Measurements from ENCODE around the gene CTNNA2.

- TF ChIP-seq, protein P1, sequence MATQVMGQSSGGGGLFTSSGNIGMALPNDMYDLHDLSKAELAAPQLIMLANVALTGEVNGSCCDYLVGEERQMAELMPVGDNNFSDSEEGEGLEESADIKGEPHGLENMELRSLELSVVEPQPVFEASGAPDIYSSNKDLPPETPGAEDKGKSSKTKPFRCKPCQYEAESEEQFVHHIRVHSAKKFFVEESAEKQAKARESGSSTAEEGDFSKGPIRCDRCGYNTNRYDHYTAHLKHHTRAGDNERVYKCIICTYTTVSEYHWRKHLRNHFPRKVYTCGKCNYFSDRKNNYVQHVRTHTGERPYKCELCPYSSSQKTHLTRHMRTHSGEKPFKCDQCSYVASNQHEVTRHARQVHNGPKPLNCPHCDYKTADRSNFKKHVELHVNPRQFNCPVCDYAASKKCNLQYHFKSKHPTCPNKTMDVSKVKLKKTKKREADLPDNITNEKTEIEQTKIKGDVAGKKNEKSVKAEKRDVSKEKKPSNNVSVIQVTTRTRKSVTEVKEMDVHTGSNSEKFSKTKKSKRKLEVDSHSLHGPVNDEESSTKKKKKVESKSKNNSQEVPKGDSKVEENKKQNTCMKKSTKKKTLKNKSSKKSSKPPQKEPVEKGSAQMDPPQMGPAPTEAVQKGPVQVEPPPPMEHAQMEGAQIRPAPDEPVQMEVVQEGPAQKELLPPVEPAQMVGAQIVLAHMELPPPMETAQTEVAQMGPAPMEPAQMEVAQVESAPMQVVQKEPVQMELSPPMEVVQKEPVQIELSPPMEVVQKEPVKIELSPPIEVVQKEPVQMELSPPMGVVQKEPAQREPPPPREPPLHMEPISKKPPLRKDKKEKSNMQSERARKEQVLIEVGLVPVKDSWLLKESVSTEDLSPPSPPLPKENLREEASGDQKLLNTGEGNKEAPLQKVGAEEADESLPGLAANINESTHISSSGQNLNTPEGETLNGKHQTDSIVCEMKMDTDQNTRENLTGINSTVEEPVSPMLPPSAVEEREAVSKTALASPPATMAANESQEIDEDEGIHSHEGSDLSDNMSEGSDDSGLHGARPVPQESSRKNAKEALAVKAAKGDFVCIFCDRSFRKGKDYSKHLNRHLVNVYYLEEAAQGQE (IDR thresholded peaks at IDR 0.05; ENCODE audit: low read depth, low read length) = no peak
- no peak for TF ChIP-seq RAD21 (IDR thresholded peaks at IDR 0.05; ENCODE audit: low read length)
- no peak for TF ChIP-seq MXI1 (IDR thresholded peaks at IDR 0.05; ENCODE audit: low read depth, low read length)
- TF ChIP-seq, protein P2, sequence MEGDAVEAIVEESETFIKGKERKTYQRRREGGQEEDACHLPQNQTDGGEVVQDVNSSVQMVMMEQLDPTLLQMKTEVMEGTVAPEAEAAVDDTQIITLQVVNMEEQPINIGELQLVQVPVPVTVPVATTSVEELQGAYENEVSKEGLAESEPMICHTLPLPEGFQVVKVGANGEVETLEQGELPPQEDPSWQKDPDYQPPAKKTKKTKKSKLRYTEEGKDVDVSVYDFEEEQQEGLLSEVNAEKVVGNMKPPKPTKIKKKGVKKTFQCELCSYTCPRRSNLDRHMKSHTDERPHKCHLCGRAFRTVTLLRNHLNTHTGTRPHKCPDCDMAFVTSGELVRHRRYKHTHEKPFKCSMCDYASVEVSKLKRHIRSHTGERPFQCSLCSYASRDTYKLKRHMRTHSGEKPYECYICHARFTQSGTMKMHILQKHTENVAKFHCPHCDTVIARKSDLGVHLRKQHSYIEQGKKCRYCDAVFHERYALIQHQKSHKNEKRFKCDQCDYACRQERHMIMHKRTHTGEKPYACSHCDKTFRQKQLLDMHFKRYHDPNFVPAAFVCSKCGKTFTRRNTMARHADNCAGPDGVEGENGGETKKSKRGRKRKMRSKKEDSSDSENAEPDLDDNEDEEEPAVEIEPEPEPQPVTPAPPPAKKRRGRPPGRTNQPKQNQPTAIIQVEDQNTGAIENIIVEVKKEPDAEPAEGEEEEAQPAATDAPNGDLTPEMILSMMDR (IDR thresholded peaks at IDR 0.05) = no peak
- TF ChIP-seq EP300 (IDR thresholded peaks at IDR 0.05; ENCODE audit: borderline replicate concordance in 1 of 2, low read depth in 1 of 2, low read length in 1 of 2) = no peak
- TF ChIP-seq ZBTB33 (IDR thresholded peaks at IDR 0.05; ENCODE audit: borderline replicate concordance, low read depth) = no peak
- no peak for TF ChIP-seq GATA2 (CRISPR knock-in tag; IDR thresholded peaks at IDR 0.05)
- TF ChIP-seq TAF1 (IDR thresholded peaks at IDR 0.05; ENCODE audit: borderline replicate concordance, low read depth, low read length) = no peak
- TF ChIP-seq RXRA (IDR thresholded peaks at IDR 0.05; ENCODE audit: borderline replicate concordance, low read depth) = no peak
- TF ChIP-seq, protein P3, sequence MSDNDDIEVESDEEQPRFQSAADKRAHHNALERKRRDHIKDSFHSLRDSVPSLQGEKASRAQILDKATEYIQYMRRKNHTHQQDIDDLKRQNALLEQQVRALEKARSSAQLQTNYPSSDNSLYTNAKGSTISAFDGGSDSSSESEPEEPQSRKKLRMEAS (IDR thresholded peaks at IDR 0.05; ENCODE audit: low read depth) = no peak
- TF ChIP-seq EZH2phosphoT487 (IDR thresholded peaks at IDR 0.05; ENCODE audit: borderline replicate concordance, low read depth) = no peak
- TF ChIP-seq ELF1 (IDR thresholded peaks at IDR 0.05) = no peak
- TF ChIP-seq TEAD4 (IDR thresholded peaks at IDR 0.05; ENCODE audit: borderline replicate concordance, insufficient read depth) = no peak
- TF ChIP-seq GABPA (IDR thresholded peaks at IDR 0.05; ENCODE audit: low read depth) = no peak
Observed at GRCh38 chr2:80012061-80012460, 499.2 kb downstream of the CTNNA2 start.

Measured in SK-N-SH (cell line).